Measurements from ENCODE around the gene WNT7A.

WNT7A gene

GRCh38 chr3:13871791-13872190 lies 8.1 kb downstream of the WNT7A start:
- no peak for DNase-seq (ENCODE audit: low read depth)
- H3K4me3 ChIP-seq (ENCODE audit: control insufficient read depth, low read depth, low read length) = no peak overlapping the region
- TF ChIP-seq, protein P1, sequence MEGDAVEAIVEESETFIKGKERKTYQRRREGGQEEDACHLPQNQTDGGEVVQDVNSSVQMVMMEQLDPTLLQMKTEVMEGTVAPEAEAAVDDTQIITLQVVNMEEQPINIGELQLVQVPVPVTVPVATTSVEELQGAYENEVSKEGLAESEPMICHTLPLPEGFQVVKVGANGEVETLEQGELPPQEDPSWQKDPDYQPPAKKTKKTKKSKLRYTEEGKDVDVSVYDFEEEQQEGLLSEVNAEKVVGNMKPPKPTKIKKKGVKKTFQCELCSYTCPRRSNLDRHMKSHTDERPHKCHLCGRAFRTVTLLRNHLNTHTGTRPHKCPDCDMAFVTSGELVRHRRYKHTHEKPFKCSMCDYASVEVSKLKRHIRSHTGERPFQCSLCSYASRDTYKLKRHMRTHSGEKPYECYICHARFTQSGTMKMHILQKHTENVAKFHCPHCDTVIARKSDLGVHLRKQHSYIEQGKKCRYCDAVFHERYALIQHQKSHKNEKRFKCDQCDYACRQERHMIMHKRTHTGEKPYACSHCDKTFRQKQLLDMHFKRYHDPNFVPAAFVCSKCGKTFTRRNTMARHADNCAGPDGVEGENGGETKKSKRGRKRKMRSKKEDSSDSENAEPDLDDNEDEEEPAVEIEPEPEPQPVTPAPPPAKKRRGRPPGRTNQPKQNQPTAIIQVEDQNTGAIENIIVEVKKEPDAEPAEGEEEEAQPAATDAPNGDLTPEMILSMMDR (IDR thresholded peaks at IDR 0.05; ENCODE audit: control insufficient read depth, insufficient read depth, low read depth, low read length, missing control alignments) = no peak

DNA sequence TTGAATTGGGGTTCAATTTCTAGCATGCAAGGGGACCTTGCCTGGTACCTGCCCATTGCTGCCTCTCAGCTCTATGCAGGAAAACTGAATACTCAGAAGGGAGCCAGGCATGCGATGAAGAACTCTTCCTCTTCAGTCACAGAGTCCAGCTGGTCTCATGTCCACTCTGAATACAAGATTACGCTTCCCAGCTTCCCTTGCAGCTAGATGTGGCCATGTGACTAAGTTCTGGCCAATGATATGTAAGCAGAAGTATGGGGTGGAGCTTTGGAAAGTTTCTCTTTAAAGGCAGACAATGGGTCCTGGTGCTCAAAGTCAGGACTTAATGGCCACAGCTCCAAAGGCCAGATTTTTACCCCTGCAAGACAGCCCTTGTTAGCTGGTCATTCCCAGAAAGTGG lies 9.0 kb downstream of the WNT7A start:
- no peak for DNase-seq (ENCODE audit: low read depth)
- TF ChIP-seq, protein P1 (IDR thresholded peaks at IDR 0.05; ENCODE audit: control insufficient read depth, insufficient read depth, low read depth, low read length, missing control alignments) = no peak
- no peak overlapping the region for H3K4me3 ChIP-seq (ENCODE audit: control insufficient read depth, low read depth, low read length)

GRCh38 chr3:13869761-13870343 lies 10.0 kb downstream of the WNT7A start:
- TF ChIP-seq, protein P1 (IDR thresholded peaks at IDR 0.05; ENCODE audit: control insufficient read depth, insufficient read depth, low read depth, low read length, missing control alignments) = no peak
- H3K4me3 ChIP-seq (ENCODE audit: control insufficient read depth, low read depth, low read length) = no peak overlapping the region
- DNase-seq (ENCODE audit: low read depth) = no peak

DNA sequence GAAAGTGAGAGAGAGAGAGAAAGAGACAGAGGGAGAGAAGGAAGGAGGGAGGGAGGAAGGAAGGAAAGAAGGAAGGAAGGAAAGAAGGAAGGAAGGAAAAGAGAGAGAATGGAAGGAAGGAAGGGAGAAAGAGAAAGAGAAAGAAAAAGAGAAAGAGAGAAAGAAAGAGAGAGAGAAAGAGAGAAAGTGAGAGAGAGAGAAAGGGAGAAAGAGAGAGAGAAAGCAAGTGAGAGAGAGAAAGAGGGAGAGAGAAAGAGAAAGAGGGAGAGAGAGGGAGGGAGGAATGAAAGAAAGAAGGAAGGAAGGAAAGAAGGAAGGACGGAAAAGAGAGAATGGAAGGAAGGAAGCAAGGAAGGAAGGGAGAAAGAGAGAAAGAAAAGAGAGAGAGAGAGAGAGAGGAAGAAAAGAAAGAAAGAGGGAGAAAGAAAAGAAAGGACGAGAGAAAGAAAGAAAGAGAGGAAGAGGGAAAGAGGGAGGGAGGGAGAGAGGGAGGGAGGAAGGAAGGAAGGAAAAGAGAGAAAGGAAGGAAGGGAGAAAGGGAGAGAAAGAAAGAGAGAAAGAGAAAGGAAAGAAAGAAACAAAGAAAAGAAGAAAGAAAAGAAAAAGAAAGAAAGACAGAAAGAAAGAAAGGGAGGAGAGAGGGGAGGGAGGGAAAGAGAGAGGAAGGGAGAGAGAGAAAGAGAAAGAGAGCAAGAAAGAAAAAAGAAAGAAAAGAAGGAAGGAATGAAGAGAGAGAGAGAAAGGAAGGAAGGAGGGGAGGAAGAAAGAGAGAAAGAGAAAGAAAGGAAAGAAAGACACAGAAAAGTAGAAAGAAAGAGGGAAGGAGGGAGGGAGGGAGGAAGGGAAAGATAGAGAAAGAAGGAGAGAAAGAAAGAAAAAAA lies 10.8 kb downstream of the WNT7A start:
- no peak for DNase-seq (ENCODE audit: low read depth)
- TF ChIP-seq, protein P1 (IDR thresholded peaks at IDR 0.05; ENCODE audit: control insufficient read depth, insufficient read depth, low read depth, low read length, missing control alignments) = no peak
- H3K4me3 ChIP-seq (ENCODE audit: control insufficient read depth, low read depth, low read length) = no peak overlapping the region

GRCh38 chr3:13867732-13868131 lies 12.1 kb downstream of the WNT7A start:
- no peak for DNase-seq (ENCODE audit: low read depth)
- TF ChIP-seq, protein P1 (IDR thresholded peaks at IDR 0.05; ENCODE audit: control insufficient read depth, insufficient read depth, low read depth, low read length, missing control alignments) = no peak
- H3K4me3 ChIP-seq (ENCODE audit: control insufficient read depth, low read depth, low read length) = no peak overlapping the region

- no peak overlapping the region for H3K4me3 ChIP-seq (ENCODE audit: control insufficient read depth, low read depth, low read length)
- DNase-seq (ENCODE audit: low read depth) = no peak
- TF ChIP-seq, protein P1 (IDR thresholded peaks at IDR 0.05; ENCODE audit: control insufficient read depth, insufficient read depth, low read depth, low read length, missing control alignments) = no peak
These were observed 13.6 kb downstream of the WNT7A start for GRCh38 chr3:13866041-13866965.
